HEK293T (cell line): ENCODE measurements around the gene CELSR1.

Source experiments
- ELF4 ChIP-seq: fragments of 450-650 bp; IDR thresholded peaks from 2 replicates; pipeline ENCODE4 v1.6.1; 2017; ENCODE audit warnings: antibody characterized with exemption
- FOXA1 ChIP-seq: fragments of 450-650 bp; IDR thresholded peaks from 2 replicates; pipeline ENCODE4 v1.6.1; 2016; ENCODE audit warnings: mild to moderate bottlenecking
- FOXK2 ChIP-seq: fragments of 450-650 bp; IDR thresholded peaks from 2 replicates; pipeline ENCODE4 v1.6.1; 2016; ENCODE audit warnings: mild to moderate bottlenecking
- FOXM1 ChIP-seq: fragments of 450-650 bp; IDR thresholded peaks from 2 replicates; pipeline ENCODE4 v1.6.1; 2017; ENCODE audit warnings: mild to moderate bottlenecking, borderline replicate concordance
- HDGF ChIP-seq: fragments of 450-650 bp; IDR thresholded peaks from 2 replicates; pipeline ENCODE4 v1.6.1; 2017; ENCODE audit warnings: antibody characterized with exemption, borderline replicate concordance
- L3MBTL2 ChIP-seq: fragments of 450-650 bp; conservative IDR thresholded peaks from 2 replicates; pipeline ENCODE4 v1.6.1; 2016; ENCODE audit warnings: mild to moderate bottlenecking
- PKNOX1 ChIP-seq: fragments of 450-650 bp; IDR thresholded peaks from 2 replicates; pipeline ENCODE4 v1.6.1; 2016
- SP1 ChIP-seq: fragments of 450-650 bp; IDR thresholded peaks from 2 replicates; pipeline ENCODE4 v1.6.1; 2017
- SUZ12 ChIP-seq: fragments of 450-650 bp; IDR thresholded peaks from 2 replicates; pipeline ENCODE4 v1.6.1; 2016; ENCODE audit warnings: mild to moderate bottlenecking
- TARDBP ChIP-seq: fragments of 450-650 bp; IDR thresholded peaks from 2 replicates; pipeline ENCODE4 v1.6.1; 2016
- ZNF384 ChIP-seq: fragments of 450-650 bp; IDR thresholded peaks from 2 replicates; pipeline ENCODE4 v1.6.1; 2016

- TF ChIP-seq TARDBP, result no peak
- TF ChIP-seq SUZ12, result no peak
- TF ChIP-seq FOXA1, result no peak
- TF ChIP-seq ZNF384, result no peak
- TF ChIP-seq L3MBTL2, result no peak
- no peak for TF ChIP-seq HDGF
- TF ChIP-seq ELF4, result no peak
- TF ChIP-seq SP1, result no peak
- TF ChIP-seq FOXK2, result no peak
- TF ChIP-seq FOXM1, result no peak
- TF ChIP-seq PKNOX1, result no peak
Observed at GRCh38 chr22:46336119-46337078, 201.0 kb downstream of the CELSR1 start.
